OCI-LY3 (cell line): ENCODE measurements around the gene ATP5PB.

ENCODE experiments used
- H2AFZ ChIP-seq: fragments of 200-600, 300-600 bp; shearing (Covaris generic); 2 replicates; pipeline ENCODE4 v1.6.0; 2014; ENCODE audit warnings: antibody characterized with exemption, low read depth, low read length
- H3K27ac ChIP-seq: fragments of 200-600, 300-600 bp; sonication (generic); 2 replicates; pipeline ENCODE4 v1.5.1; 2014; ENCODE audit warnings: mild to moderate bottlenecking, low read length, moderate library complexity, mixed read lengths
- H3K27me3 ChIP-seq: fragments of 200-600, 300-600 bp; sonication (generic); 2 replicates; pipeline ENCODE4 v1.6.1; 2014; ENCODE audit warnings: low read depth, low read length, mixed read lengths
- H3K36me3 ChIP-seq: fragments of 200-600, 300-600 bp; sonication (generic); replicated peaks from 2 replicates; pipeline ENCODE3; 2014; ENCODE audit warnings: low read depth, low read length, mixed read lengths
- H3K4me1 ChIP-seq: fragments of 300-600, 200-600 bp; sonication (generic); 2 replicates; pipeline ENCODE4 v1.6.1; 2014; ENCODE audit warnings: low read length, mixed read lengths
- H3K4me2 ChIP-seq: fragments of 200-600, 300-600 bp; sonication (generic); 2 replicates; pipeline ENCODE4 v1.6.1; 2014; ENCODE audit warnings: low read length, mixed read lengths
- H3K4me3 ChIP-seq: fragments of 300-600, 200-600 bp; sonication (generic); 2 replicates; pipeline ENCODE4 v1.5.1; 2014; ENCODE audit warnings: antibody characterized with exemption, mild to moderate bottlenecking, low read length, moderate library complexity
- H3K79me2 ChIP-seq: fragments of 300-600, 200-600 bp; shearing (Covaris generic); 2 replicates; pipeline ENCODE4 v1.6.1; 2014; ENCODE audit warnings: mild to moderate bottlenecking, low read length, mixed read lengths
- H3K9ac ChIP-seq: fragments of 300-600, 200-600 bp; shearing (Covaris generic); 2 replicates; pipeline ENCODE4 v1.6.0; 2014; ENCODE audit warnings: mild to moderate bottlenecking, low read length, moderate library complexity
- H3K9me3 ChIP-seq: fragments of 200-600, 300-600 bp; shearing (Covaris generic); 2 replicates; pipeline ENCODE4 v1.6.1; 2014; ENCODE audit warnings: low read length, mixed read lengths; ENCODE audit not compliant: insufficient read depth
- H4K20me1 ChIP-seq: fragments of 200-600, 300-600 bp; sonication (generic); 2 replicates; pipeline ENCODE4 v1.6.1; 2016; ENCODE audit warnings: low read length, mixed read lengths; ENCODE audit not compliant: insufficient read depth
- CTCF ChIP-seq: fragments of 200-600, 300-600 bp; sonication (generic); IDR thresholded peaks from 2 replicates; pipeline ENCODE4 v1.5.1; 2014; ENCODE audit warnings: antibody characterized with exemption, low read length, low read depth
- EZH2phosphoT487 ChIP-seq: fragments of 200-600 bp; shearing (Covaris generic); IDR thresholded peaks from 2 replicates; pipeline ENCODE4 v1.6.1; 2018; ENCODE audit warnings: antibody characterized with exemption, mixed run types, low read depth

ATP5PB gene

GRCh38 chr1:111462370-111463028, 13.2 kb downstream of the ATP5PB start:
- TF ChIP-seq EZH2phosphoT487 (no peak), CTCF (no peak)
- Histone ChIP-seq H3K4me2 (no peak overlapping the region), H3K27ac (no peak overlapping the region), H3K4me1 (no peaks in the 10 kb centered on the region), H3K9me3 (no peaks in the 10 kb centered on the region), H3K4me3 (no peak overlapping the region), H3K27me3 (no peaks in the 10 kb centered on the region), H4K20me1 (no peaks in the 10 kb centered on the region), H2AFZ (no peak overlapping the region), H3K9ac (no peak overlapping the region), H3K36me3 (peaks cover 25% of the 10 kb centered on the region), H3K79me2 (no peaks in the 10 kb centered on the region)

- H3K9ac ChIP-seq: no peak overlapping the region
- peaks cover 22% of the 10 kb centered on the region for H3K36me3 ChIP-seq
- H3K4me2 ChIP-seq: no peak overlapping the region
- no peak overlapping the region for H3K4me3 ChIP-seq
- H3K4me1 ChIP-seq: no peaks in the 10 kb centered on the region
- no peaks in the 10 kb centered on the region for H4K20me1 ChIP-seq
- no peak overlapping the region for H2AFZ ChIP-seq
- no peaks in the 10 kb centered on the region for H3K9me3 ChIP-seq
- H3K79me2 ChIP-seq: no peaks in the 10 kb centered on the region
- H3K27me3 ChIP-seq: no peaks in the 10 kb centered on the region
- no peak overlapping the region for H3K27ac ChIP-seq
- TF ChIP-seq EZH2phosphoT487 (no peak), CTCF (no peak)
Observed at GRCh38 chr1:111463029-111463683, 13.9 kb downstream of the ATP5PB start.

GRCh38 chr1:111465754-111466153, 16.5 kb downstream of the ATP5PB start:
- Histone ChIP-seq H3K27ac (no peak overlapping the region), H2AFZ (no peak overlapping the region), H3K9ac (no peak overlapping the region), H3K4me2 (no peak overlapping the region), H4K20me1 (no peaks in the 10 kb centered on the region), H3K36me3 (peaks cover 24% of the 10 kb centered on the region), H3K9me3 (no peaks in the 10 kb centered on the region), H3K27me3 (no peaks in the 10 kb centered on the region), H3K4me1 (peaks cover 6% of the 10 kb centered on the region), H3K79me2 (no peaks in the 10 kb centered on the region), H3K4me3 (no peak overlapping the region)
- TF ChIP-seq CTCF: no peak
- no peak for TF ChIP-seq EZH2phosphoT487

- Histone ChIP-seq H3K4me1 (peaks cover 13% of the 10 kb centered on the region), H3K79me2 (no peaks in the 10 kb centered on the region), H3K4me2 (no peak overlapping the region), H3K36me3 (peaks cover 22% of the 10 kb centered on the region), H3K9ac (no peak overlapping the region), H3K4me3 (no peak overlapping the region), H3K27me3 (no peaks in the 10 kb centered on the region), H3K27ac (no peak overlapping the region), H3K9me3 (no peaks in the 10 kb centered on the region), H2AFZ (no peak overlapping the region), H4K20me1 (no peaks in the 10 kb centered on the region)
- TF ChIP-seq CTCF (no peak), EZH2phosphoT487 (no peak)
Observed at GRCh38 chr1:111466480-111466879, 17.2 kb downstream of the ATP5PB start.
